ENCODE data around the gene ZCCHC12.
"Not testable (repeated sequence)": the region's sequence is repeated elsewhere in the genome, so short reads cannot be mapped to it uniquely, and the experiment has no call there.

Gene ZCCHC12

GRCh38 chrX:118823263-118824172 lies at the start of gene ZCCHC12:
Gene ZCCHC12, plus strand, starts transcription at chrX:118823824. Its CDS starts 1,421 bp downstream, at chrX:118825245.
- H3K27me3 Mint-ChIP-seq, result peaks cover 54% of the 10 kb centered on the region

GRCh38 chrX:118779581-118779980 lies 44.0 kb upstream of the ZCCHC12 start:
- Mint-ChIP-seq H3K27me3 (peaks cover 16% of the 10 kb centered on the region), H3K4me1 (no peaks in the 10 kb centered on the region), H3K36me3 (ENCODE audit: insufficient read depth) (no peaks in the 10 kb centered on the region), H3K4me3 (no peak overlapping the region), H3K9me3 (no peaks in the 10 kb centered on the region), H3K27ac (ENCODE audit: low read depth) (no peak overlapping the region)
- no peak for ATAC-seq (replicated peaks; ENCODE audit: extremely low read depth, poor library complexity, severe bottlenecking)
- DNase-seq (ENCODE audit: low spot score in 2 of 2), result no peak

More at GRCh38 chrX:118823263-118824172, at the start of gene ZCCHC12:
- Mint-ChIP-seq H3K9me3 (no peaks in the 10 kb centered on the region), H3K27ac (ENCODE audit: low read depth) (peak within 1 kb of the TSS; percentile 41), H3K4me3 (peak within 1 kb of the TSS; percentile 68), H3K4me1 (peaks cover 15% of the 10 kb centered on the region), H3K36me3 (ENCODE audit: insufficient read depth) (no peaks in the 10 kb centered on the region)
- ATAC-seq (replicated peaks; ENCODE audit: extremely low read depth, poor library complexity, severe bottlenecking) (peak; percentile 54), DNase-seq (ENCODE audit: low spot score in 2 of 2) (no peak)

GRCh38 chrX:118780509-118780908 lies 43.1 kb upstream of the ZCCHC12 start:
- no peaks in the 10 kb centered on the region for H3K36me3 Mint-ChIP-seq (ENCODE audit: insufficient read depth)
- no peak for ATAC-seq (replicated peaks; ENCODE audit: extremely low read depth, poor library complexity, severe bottlenecking)
- DNase-seq (ENCODE audit: low spot score in 2 of 2), result no peak
- no peaks in the 10 kb centered on the region for H3K9me3 Mint-ChIP-seq
- H3K27me3 Mint-ChIP-seq, result peaks cover 7% of the 10 kb centered on the region
- H3K27ac Mint-ChIP-seq (ENCODE audit: low read depth), result no peak overlapping the region
- H3K4me1 Mint-ChIP-seq, result no peaks in the 10 kb centered on the region
- no peak overlapping the region for H3K4me3 Mint-ChIP-seq

- H3K4me3 Mint-ChIP-seq, result no peak overlapping the region
- peaks cover 3% of the 10 kb centered on the region for H3K27me3 Mint-ChIP-seq
- DNase-seq (ENCODE audit: low spot score in 2 of 2), result no peak
- no peaks in the 10 kb centered on the region for H3K4me1 Mint-ChIP-seq
- H3K9me3 Mint-ChIP-seq, result no peaks in the 10 kb centered on the region
- no peak for ATAC-seq (replicated peaks; ENCODE audit: extremely low read depth, poor library complexity, severe bottlenecking)
- no peak overlapping the region for H3K27ac Mint-ChIP-seq (ENCODE audit: low read depth)
- H3K36me3 Mint-ChIP-seq (ENCODE audit: insufficient read depth), result no peaks in the 10 kb centered on the region
Observed at GRCh38 chrX:118780911-118781310, 42.7 kb upstream of the ZCCHC12 start.

DNA sequence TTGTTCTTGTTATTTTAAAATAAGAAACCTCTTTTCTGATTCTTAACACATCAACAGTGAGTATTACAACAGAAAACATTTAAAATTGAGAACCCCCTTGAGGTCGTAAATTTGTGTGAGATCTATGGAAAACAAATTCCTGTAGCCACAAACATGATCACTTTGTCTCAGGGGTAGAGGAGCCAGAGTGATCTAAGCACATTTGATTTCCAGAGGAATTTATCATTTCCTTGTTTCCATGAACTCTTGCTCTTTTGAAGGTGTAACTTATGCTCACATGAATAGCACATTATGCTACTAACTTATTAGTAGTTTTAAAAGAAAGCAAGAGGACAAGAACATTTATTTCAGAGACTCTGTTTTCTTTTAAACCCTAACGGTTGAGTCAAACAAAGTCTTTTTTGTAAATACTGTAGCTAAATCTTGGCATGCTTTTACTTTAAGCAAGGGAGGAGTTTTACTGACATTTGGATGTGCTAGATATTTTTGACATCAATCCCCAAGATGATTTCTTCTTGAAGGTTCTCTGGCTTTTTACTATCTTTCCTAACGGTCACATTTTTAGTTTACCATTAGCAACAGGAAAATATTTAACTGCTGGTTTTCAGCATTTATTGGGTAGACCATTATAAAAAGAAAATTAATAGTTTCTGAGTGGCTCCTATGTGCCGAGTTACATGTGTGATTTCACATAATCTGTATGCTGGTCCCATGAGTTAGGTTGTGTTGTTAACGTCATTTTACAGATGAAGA lies 27.9 kb upstream of the ZCCHC12 start:
- DNase-seq (ENCODE audit: low spot score in 2 of 2), result no peak
- Mint-ChIP-seq H3K4me3 (no peak overlapping the region), H3K36me3 (ENCODE audit: insufficient read depth) (peaks cover 1% of the 10 kb centered on the region), H3K9me3 (no peaks in the 10 kb centered on the region), H3K4me1 (no peaks in the 10 kb centered on the region), H3K27ac (ENCODE audit: low read depth) (no peak overlapping the region), H3K27me3 (no peaks in the 10 kb centered on the region)
- no peak for ATAC-seq (replicated peaks; ENCODE audit: extremely low read depth, poor library complexity, severe bottlenecking)

GRCh38 chrX:118802857-118803256 lies 20.8 kb upstream of the ZCCHC12 start:
- H3K9me3 Mint-ChIP-seq, result no peaks in the 10 kb centered on the region
- H3K4me3 Mint-ChIP-seq, result no peak overlapping the region
- no peaks in the 10 kb centered on the region for H3K4me1 Mint-ChIP-seq
- H3K27ac Mint-ChIP-seq (ENCODE audit: low read depth), result no peak overlapping the region
- ATAC-seq (replicated peaks; ENCODE audit: extremely low read depth, poor library complexity, severe bottlenecking) (no peak), DNase-seq (ENCODE audit: low spot score in 2 of 2) (no peak)
- H3K36me3 Mint-ChIP-seq (ENCODE audit: insufficient read depth), result peaks cover 3% of the 10 kb centered on the region
- peaks cover 25% of the 10 kb centered on the region for H3K27me3 Mint-ChIP-seq

DNA sequence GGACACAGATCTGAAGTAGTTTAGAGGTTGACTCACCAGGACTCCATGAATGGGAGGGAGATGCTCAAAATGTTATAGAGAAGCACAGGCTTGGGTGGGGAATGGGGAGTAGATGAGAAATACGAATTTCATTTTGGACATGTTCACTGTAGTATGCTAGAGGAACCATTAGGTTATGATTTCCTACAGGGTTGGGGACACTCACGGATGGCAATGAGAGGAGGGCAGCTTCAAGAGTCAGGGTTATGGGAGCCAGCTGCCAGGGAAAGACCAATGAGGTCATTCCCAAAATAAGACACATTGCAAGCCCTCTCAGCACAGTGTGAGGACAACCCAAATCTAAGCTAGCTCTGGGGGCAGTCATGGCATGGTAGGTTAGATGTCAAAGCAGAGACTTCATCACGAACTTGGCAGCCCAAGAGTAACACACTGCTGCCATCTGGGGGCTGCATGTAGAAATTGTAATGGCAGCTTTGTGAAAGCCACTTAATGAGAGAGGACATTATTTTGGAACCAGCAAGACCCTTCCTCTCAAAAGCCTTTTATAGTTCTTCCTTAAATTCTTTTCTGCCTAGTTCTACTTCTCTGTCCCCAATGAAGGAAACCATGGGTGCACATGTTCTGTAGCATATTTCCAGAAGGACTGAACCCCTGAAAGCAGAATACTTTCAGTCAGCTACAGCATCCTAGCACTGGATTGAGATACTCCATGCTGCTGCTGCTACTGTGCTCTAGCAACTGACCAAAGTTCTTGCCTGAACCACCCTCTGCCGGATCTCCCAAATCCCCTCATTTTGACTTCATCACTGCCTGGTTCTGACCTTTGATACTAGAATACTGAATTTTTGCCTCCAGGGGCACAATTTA lies 16.2 kb upstream of the ZCCHC12 start:
- DNase-seq (ENCODE audit: low spot score in 2 of 2), result no peak
- no peaks in the 10 kb centered on the region for H3K4me1 Mint-ChIP-seq
- no peaks in the 10 kb centered on the region for H3K36me3 Mint-ChIP-seq (ENCODE audit: insufficient read depth)
- no peak overlapping the region for H3K27ac Mint-ChIP-seq (ENCODE audit: low read depth)
- H3K4me3 Mint-ChIP-seq, result no peak overlapping the region
- peaks cover 30% of the 10 kb centered on the region for H3K27me3 Mint-ChIP-seq
- no peaks in the 10 kb centered on the region for H3K9me3 Mint-ChIP-seq
- ATAC-seq (replicated peaks; ENCODE audit: extremely low read depth, poor library complexity, severe bottlenecking), result no peak

GRCh38 chrX:118817257-118817656 lies 6.4 kb upstream of the ZCCHC12 start:
- H3K4me3 Mint-ChIP-seq; H3K36me3 Mint-ChIP-seq (ENCODE audit: insufficient read depth); ATAC-seq (replicated peaks; ENCODE audit: extremely low read depth, poor library complexity, severe bottlenecking); H3K27me3 Mint-ChIP-seq; H3K9me3 Mint-ChIP-seq; DNase-seq (ENCODE audit: low spot score in 2 of 2); H3K4me1 Mint-ChIP-seq; H3K27ac Mint-ChIP-seq (ENCODE audit: low read depth): not testable (repeated sequence)

- H3K27ac Mint-ChIP-seq (ENCODE audit: low read depth), result no peak overlapping the region
- no peaks in the 10 kb centered on the region for H3K36me3 Mint-ChIP-seq (ENCODE audit: insufficient read depth)
- ATAC-seq (replicated peaks; ENCODE audit: extremely low read depth, poor library complexity, severe bottlenecking), result no peak
- peaks cover 15% of the 10 kb centered on the region for H3K4me1 Mint-ChIP-seq
- no peaks in the 10 kb centered on the region for H3K9me3 Mint-ChIP-seq
- DNase-seq (ENCODE audit: low spot score in 2 of 2), result no peak
- H3K27me3 Mint-ChIP-seq, result peaks cover 61% of the 10 kb centered on the region
- H3K4me3 Mint-ChIP-seq, result peak overlapping the region; percentile 68
Observed at GRCh38 chrX:118824173-118824730, 628 bp downstream of the ZCCHC12 start.

GRCh38 chrX:118825227-118825626 lies 1.6 kb downstream of the ZCCHC12 start:
- peaks cover 67% of the 10 kb centered on the region for H3K27me3 Mint-ChIP-seq
- no peak overlapping the region for H3K27ac Mint-ChIP-seq (ENCODE audit: low read depth)
- H3K36me3 Mint-ChIP-seq (ENCODE audit: insufficient read depth), result no peaks in the 10 kb centered on the region
- ATAC-seq (replicated peaks; ENCODE audit: extremely low read depth, poor library complexity, severe bottlenecking) (no peak), DNase-seq (ENCODE audit: low spot score in 2 of 2) (no peak)
- peaks cover 15% of the 10 kb centered on the region for H3K4me1 Mint-ChIP-seq
- H3K9me3 Mint-ChIP-seq, result no peaks in the 10 kb centered on the region
- H3K4me3 Mint-ChIP-seq, result no peak overlapping the region

DNA sequence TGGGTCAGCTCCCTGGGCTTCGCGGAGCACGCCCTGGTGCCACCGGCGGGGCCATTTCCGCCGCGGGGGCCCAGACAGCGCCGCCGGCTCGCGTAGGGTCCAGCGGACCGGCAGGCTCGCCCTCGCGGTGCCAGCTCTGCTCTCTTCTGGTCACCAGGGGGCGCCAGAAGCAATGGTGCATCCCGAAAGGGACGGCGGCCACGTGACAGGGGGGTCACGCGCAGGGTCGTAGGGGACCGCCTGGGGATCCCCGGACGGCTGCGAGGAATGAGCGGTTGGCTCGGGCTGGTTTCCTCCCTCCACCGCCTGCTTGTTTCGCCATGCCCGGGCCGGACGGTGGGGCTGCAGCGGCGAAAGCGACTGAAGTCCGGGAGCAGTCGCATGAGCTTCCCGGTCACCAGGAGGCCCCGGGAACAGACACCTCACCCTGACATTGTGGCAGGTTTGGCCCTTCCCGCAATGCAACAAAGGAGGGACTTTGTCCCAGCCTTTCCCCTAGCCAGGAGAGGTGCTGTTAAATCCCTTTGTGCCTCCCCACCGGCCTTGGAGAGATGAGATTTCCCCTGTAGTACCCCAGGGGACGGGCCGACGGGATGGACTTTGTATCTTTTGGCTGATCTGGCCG lies 15.8 kb downstream of the ZCCHC12 start:
- Mint-ChIP-seq H3K27me3 (peaks cover 13% of the 10 kb centered on the region), H3K27ac (ENCODE audit: low read depth) (no peak overlapping the region), H3K4me1 (no peaks in the 10 kb centered on the region), H3K4me3 (no peak overlapping the region), H3K9me3 (no peaks in the 10 kb centered on the region), H3K36me3 (ENCODE audit: insufficient read depth) (no peaks in the 10 kb centered on the region)
- ATAC-seq (replicated peaks; ENCODE audit: extremely low read depth, poor library complexity, severe bottlenecking) (no peak), DNase-seq (ENCODE audit: low spot score in 2 of 2) (peak; percentile 10 to 15)

GRCh38 chrX:118847676-118848075 lies 24.1 kb downstream of the ZCCHC12 start:
- Mint-ChIP-seq H3K27ac (ENCODE audit: low read depth) (no peak overlapping the region), H3K4me1 (no peaks in the 10 kb centered on the region), H3K27me3 (no peaks in the 10 kb centered on the region), H3K9me3 (no peaks in the 10 kb centered on the region), H3K36me3 (ENCODE audit: insufficient read depth) (no peaks in the 10 kb centered on the region), H3K4me3 (no peak overlapping the region)
- ATAC-seq (replicated peaks; ENCODE audit: extremely low read depth, poor library complexity, severe bottlenecking), result no peak
- no peak for DNase-seq (ENCODE audit: low spot score in 2 of 2)

Measured in central memory CD8-positive, alpha-beta T cell (primary cell).